Measurements from ENCODE around the gene MNDA.

The MNDA gene

DNA sequence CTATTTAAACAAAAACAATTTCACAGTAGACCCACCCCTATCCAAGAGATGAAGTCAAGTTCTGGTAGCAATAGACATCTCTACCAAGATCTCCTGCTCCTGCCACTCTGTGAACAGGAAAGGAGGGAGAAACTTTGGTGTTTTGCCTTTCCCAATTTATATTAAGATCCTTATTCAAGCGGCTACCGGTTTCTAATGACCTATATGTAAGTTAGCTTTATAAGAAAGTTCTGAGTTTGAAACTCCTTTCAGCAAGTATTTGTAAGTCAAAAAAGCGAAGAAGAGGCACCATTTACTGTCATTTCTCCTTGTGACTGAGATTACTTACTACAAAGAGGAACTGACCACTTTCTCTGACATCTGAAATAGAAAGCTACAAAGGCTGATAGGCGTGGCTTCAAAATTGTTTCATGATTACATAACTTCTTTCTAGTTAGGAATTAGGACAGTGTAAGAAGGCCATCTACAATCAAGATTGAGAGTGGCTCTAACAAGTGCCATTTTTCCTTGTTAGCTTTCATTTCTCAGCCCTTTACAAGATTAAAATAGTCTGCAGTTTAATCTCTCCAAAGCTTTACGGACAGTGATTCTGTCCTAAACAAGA is at the start of gene MNDA:
Gene MNDA, plus strand, starts transcription at position 448 of the 604 bp plus-strand sequence. CDS start 10,803 bp downstream, outside the sequence.
- DNase-seq (ENCODE audit: low read depth): no peak

- no peak for DNase-seq (ENCODE audit: low read depth)
Observed at GRCh38 chr1:158793604-158794003, 37.5 kb upstream of the MNDA start.

DNA sequence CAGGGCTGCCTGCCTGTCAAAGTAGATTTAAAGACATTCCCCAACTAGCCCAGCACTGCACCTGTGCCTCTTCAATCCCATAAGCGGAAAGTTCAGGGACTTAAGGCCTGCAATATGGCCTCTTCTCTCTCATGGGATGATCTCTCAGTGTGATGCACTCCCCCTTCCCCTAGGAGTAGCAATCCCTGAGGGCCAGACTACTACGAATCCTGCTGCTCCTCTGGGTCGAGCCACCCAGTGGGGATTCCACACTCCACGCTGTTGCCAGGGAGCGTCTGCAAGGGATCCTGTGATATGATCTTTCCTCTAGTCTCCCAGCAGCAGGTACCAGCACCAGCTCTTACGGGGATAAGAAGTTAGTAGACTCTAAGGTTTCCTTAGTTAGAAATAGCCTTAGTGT is 36.9 kb upstream of the MNDA start:
- DNase-seq (ENCODE audit: low read depth): no peak

- no peak for DNase-seq (ENCODE audit: low read depth)
Observed at GRCh38 chr1:158798531-158798930, 32.6 kb upstream of the MNDA start.

- no peak for DNase-seq (ENCODE audit: low read depth)
Observed at GRCh38 chr1:158799689-158800088, 31.5 kb upstream of the MNDA start.

GRCh38 chr1:158800526-158800925 is 30.6 kb upstream of the MNDA start:
- DNase-seq (ENCODE audit: low read depth): no peak

- no peak for DNase-seq (ENCODE audit: low read depth)
Observed at GRCh38 chr1:158801396-158801795, 29.8 kb upstream of the MNDA start.

- no peak for DNase-seq (ENCODE audit: low read depth)
Observed at GRCh38 chr1:158803678-158804077, 27.5 kb upstream of the MNDA start.

DNA sequence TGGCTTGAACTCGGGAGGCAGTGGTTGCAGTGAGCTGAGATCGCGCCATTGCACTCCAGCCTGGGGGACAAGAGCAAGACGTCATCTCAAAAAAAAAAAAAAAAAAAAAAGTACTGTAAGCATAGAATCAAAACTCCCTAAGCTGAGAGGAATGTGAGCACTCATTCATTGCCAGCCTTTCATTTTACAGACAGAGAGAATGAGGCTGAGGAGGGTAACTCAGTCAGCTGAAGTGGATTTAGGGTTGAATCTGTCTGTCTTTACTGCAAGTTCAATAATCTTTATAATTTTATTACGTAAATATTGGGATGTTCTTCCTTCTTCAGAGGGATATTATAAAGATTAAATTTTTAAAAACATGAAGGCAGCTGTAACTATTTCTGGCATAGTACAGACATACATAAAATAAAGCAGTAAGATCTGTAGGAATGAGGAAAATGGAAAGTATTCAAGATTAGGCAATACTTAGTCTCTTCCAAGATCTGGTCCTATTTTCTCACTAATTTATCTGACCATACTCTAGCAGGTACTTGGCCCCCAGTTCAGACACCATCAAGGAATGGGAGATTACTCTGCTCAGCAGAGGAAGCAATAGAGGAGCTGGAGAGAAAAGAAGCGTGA is 24.1 kb upstream of the MNDA start:
- no peak for DNase-seq (ENCODE audit: low read depth)

GRCh38 chr1:158809256-158809655 is 21.9 kb upstream of the MNDA start:
- DNase-seq (ENCODE audit: low read depth): no peak

- no peak for DNase-seq (ENCODE audit: low read depth)
Observed at GRCh38 chr1:158809862-158810261, 21.3 kb upstream of the MNDA start.

- DNase-seq (ENCODE audit: low read depth): no peak
Observed at GRCh38 chr1:158810311-158810710, 20.8 kb upstream of the MNDA start.

DNA sequence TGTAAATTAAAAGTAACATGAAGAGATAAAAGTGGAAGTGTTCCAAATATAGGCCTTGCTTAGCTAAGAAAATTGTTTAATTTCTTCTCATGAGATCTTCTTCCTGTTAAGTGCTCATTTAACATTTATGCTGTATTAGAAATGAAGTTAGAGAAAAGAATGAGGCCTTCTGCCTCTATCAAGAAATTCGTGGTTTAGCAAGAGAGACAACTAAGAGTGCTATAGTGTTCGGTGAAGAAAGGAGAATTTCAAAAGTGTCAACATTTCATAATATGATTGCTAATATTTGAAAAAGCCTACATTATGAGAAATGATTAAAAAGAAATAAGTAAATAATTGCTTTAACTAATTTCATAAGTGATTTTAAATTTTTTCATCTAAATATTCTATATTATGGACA is 18.8 kb upstream of the MNDA start:
- DNase-seq (ENCODE audit: low read depth): no peak

DNA sequence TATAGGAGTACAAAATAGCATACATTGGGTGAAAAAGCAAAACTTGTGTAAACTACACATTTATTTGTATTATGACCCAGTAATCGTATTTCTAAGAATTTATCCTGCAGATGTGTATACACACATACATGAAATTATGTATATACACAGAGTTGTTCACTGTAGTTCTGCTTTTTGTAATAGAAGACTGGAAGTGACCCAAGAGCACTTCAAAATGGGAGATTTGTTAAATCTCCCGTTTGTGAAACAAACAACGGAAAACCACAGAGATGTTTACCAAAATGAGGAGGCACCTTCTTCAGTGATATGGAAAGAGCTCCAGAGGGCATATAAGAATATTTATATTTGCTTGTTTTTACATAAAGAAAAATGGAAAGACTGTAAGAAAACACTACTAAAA is 18.0 kb upstream of the MNDA start:
- no peak for DNase-seq (ENCODE audit: low read depth)

- DNase-seq (ENCODE audit: low read depth): no peak
Observed at GRCh38 chr1:158814970-158815369, 16.2 kb upstream of the MNDA start.

GRCh38 chr1:158818560-158818959 is 12.6 kb upstream of the MNDA start:
- peak; percentile 32 for DNase-seq (ENCODE audit: low read depth)

DNA sequence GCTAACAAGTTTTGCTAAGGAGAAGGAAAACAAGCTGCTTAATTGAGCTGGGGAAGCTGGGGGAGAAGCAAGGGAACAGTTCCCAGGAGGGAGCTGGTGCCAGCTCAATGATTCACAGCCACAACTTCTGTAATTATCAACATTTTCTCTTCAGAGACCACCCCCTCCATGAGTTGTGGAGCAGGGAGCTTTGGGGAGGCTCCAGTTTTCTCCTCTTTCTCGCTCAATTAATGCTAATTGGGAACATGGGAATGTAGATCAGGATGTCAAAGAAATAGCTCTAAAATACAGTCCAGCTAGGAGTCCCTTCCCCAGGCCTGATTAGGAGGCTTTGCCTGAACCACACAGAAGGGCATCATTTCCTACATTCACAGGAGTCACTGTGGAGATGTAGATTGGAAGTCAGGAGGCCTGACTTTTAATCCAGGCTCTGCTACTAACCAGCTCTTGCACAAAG is 12.1 kb upstream of the MNDA start:
- DNase-seq (ENCODE audit: low read depth): no peak

DNA sequence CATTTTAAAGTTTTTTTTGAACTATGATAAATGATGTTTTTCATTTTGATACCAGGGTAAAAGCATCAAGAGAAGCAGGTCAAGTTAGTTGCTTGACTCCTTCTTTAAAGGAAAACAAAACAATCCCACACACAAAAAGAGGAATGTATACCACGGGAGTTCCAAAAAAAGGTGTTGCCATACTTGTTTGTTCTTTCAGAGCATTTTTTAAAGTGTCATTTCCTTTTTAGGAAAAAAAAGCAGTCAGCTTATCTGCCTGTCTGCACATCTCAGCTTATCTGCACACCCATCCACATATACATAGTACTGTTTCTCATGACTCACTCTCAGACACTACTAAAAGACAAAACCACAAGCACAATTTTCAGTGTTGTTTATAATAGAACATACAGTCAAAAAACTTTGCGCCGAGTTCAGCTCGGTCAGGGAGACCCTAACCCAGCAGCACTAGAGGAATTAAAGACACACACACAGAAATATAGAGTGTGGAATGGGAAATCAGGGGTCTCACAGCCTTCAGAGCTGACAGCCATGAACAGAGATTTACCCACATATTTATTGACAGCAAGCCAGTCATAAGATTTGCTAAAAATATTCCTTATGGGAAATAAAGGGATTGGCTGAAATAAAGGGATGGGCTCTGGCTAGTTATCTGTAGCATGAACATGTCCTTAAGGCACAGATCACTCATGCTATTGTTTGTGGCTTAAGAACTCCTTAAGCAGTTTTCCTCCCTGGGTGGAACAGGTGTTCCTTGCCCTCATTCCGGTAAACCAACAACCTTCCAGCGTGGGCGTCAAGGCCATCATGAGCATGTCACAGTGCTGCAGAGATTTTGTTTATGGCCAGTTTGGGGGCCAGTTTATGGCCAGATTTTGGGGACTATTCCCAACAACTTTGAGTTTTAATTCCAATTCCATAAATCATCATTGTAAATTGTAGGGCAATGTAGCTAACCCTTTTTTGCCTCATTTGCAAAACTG is 11.4 kb upstream of the MNDA start:
- no peak for DNase-seq (ENCODE audit: low read depth)

DNA sequence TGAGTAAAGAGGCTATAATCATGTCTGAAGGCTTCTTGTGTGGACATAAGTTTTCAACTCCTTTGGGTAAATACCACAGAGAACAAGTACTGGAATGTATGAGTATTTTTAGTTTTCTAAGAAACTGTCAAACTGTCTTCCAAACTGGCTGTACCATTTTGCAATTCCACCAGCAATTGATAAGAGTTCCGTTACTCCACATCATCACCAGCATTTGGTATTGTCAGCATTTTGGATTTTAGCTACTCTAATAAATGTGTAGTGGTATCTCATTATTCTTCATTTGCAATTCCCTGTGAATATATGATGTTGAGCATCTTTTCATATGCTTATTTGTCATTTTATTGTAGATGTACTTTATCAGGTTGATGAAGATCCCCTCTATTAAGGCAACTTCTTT is 9.4 kb upstream of the MNDA start:
- DNase-seq (ENCODE audit: low read depth): no peak

DNA sequence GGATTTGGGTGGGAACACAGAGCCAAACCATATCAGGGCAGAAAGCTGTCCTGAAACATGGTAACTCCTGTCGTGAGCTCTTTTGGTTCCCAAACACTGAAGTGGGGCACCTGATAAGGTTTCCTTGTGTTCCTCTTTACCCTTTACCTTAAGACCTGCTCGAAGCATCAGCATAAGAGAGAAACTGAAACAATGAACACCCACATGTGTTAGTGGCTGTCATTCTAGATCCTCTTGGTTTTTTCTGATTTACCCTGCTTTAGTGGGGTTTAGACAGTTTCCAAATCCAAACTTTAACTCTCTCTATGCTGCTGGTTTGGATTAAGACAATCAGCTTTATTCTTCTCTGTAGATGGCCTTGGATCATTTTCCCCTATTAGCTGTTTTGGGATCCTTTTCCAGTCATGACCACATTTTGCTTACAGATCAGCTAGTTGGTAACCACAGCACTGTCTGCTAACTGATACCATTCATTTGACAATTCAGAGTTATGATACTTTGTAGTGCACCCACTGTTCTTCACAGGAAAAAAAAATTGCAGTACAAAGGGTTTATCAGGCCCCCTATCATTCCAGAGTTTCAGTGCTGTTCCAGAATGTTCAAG is 975 bp upstream of the MNDA start:
- DNase-seq (ENCODE audit: low read depth): no peak

DNA sequence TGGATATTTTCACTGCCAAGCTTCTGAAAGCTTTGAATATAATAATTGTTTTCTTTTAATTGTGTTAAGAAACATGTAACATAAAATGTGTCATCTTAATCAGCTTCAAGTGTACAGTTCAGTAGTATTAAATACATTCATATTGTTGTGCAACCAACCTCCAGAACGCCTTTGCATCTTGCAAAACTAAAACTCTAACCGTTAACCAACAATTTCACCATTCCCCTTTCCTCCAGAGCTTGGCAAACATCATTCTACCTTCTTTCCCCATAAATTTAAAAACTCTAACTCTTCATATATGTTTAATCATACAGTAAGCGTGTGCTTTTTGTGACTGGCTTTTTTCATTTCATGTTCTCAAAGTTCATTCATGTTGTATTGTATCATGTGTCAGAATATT is 2.1 kb downstream of the MNDA start:
- DNase-seq (ENCODE audit: low read depth): no peak

DNA sequence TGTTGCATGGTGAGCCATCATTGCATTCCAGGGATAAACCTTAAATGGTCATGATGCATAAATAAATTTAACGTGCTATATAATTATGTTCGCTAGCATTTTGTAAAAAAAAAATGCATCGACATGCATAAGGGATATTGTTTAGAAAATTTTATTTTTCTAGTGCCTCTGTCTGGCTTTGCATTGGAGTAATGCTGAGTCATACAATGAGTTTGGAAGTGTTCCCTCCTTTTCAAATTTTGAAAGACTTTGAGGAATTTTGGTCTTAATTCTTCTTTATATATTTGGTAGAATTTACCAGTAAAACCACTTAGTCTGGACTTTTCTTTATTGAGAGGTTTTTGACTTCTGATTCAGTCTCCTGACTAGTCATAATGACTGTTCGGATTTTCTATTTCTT is 4.9 kb downstream of the MNDA start:
- DNase-seq (ENCODE audit: low read depth): no peak

GRCh38 chr1:158838660-158839059 is 7.5 kb downstream of the MNDA start:
- DNase-seq (ENCODE audit: low read depth): no peak

Measured in CMK (cell line).